HG03066 (cell line): ENCODE measurements around the gene PDXK.
A peak's percentile ranks its signal among the peaks of the same experiment; 100 is the strongest.
"Not testable (repeated sequence)": the region's sequence is repeated elsewhere in the genome, so short reads cannot be mapped to it uniquely, and the experiment has no call there.

Source experiments
- ATAC-seq: cut with Tn5 transposase; IDR thresholded peaks from one replicate; pipeline ENCODE4 v1.9.1; 2021; ENCODE audit warnings: low read depth; ENCODE audit not compliant: unreplicated experiment

PDXK gene

DNA sequence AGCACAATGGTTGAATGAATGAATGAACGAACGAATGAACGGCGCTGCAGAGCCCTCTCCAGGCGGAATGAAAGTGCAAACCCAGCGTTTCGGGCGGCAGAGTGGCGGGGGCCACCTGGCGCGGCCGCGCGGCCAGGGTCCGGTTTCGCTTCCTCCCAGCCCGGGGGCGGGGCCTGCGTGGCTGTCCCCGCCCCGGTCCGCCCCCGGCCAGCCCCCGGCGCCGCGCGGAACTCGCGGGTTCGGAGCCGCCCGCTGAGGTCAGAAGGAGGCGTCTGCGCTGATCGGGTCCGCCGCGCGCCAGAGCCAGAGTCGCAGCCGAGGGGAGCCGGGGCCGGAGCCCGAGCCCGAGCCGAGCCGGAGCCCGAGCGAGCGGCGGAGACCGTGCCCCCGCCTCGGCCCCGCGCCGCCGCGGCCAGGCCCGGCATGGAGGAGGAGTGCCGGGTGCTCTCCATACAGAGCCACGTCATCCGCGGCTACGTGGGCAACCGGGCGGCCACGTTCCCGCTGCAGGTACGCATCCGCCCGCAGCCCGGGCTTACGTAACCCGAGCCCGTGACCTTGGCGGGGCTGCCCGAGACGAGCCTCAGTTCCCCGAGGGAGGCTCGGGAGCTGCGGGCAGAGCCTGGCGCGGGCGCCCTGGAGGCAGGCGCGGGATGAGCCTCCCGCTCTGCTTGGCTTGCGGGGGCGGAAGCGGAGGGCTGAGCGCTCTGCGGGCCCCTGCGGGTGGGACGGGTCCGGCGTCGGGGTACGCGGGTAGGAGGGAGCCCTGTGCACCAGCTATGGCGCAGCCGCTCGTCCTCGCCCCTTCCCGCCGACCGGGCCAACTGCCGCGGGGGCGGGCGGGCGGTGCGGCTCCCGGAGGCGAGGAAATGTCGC, at the start of gene PDXK:
PDXK (plus strand) TSS at position 258 of the 876 bp plus-strand sequence; CDS start at position 424, 166 bp downstream.
- ATAC-seq, result peak; percentile 61

DNA sequence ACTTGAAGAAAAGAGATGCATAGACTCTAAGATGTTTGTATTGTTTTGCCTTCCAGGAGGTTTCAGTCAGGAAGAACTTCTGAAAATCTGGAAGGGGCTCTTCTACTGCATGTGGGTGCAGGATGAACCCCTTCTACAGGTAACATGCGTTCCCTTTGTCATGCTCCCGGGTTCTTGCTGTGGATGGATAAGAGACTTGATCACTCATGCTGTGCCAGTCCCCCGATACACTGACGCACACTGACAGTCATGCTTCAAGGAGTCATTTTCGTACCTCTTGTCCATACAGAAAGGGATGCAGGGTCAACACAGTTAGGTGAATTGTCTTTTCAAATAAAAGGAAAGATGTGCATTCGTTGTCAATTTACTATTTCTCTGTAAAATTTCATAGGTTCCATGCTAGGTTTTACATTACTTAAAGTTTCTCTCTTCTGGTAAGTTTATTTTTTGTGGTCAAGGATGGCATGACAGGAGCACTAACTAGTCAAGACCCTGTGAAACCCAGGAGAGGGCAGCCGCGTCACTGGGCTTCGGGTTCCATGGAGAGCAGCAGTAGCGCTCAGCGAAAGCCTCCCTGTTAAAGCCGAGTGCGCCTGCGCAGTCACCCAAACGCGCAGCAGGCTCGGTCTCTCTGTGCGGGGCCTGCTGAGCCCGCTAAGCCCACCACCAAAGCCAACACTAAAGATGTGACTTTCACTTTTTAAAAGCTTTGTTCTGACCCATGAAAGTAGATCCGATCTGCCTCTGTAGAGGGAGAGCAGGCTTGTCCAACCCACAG, 48.9 kb upstream of the PDXK start:
- no peak for ATAC-seq

DNA sequence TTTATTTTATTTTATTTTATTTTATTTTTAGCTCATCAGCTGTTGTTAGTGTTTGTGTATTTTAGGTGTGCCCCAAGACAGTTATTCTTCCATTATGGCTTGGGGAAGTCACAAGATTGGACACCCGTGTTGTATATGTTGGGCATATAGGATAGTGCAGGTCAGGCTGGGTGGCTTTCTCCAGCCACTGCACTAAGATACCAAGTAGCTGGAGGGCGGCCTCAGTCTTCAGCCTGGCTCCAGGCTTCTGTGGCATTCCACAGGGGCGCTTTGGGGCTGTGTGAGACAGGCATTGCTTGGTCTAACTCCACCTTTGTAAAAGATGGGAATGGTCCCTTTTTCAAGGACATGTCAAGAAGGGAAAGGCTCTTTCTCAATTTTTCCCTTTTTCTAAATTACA, 43.1 kb upstream of the PDXK start:
- ATAC-seq, result no peak

DNA sequence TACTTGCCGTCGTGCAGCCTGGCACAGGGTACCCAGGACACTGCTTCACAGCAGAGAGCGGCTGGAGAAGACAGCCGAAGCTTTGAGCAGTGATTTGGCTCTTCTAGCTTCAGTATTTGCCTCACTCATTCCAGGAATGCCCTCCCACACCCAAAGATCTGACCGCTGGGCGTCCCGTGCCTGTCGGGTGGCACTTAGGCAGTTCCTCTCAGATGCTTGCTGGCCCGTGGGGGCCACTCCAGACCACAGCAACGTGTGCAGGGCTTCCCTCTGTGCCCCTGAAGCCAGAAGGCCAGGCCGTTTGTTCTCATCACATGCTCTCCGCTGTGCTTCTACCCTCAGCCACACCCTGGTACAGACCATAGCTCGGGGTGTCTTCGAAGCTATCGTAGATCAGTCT, 42.5 kb upstream of the PDXK start:
- ATAC-seq, result no peak

DNA sequence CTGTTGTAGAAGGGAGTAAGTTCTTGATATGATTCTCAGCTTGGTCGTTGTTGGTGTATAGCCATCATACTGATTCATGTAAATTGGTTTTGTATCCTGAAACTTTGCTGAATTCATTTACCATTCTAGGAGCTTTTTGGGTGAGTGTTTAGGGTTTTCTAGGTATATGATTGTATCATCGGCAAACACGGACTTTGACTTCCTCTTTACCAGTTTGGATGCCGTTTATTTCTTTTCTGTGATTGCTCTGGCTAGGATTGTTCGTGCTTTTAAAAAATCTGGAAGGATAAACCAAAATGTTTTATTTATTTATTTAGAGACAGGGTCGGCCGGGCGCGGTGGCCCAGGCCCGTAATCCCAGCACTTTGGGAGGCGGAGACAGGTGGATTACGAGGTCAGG, 39.0 kb upstream of the PDXK start:
- ATAC-seq, result no peak

DNA sequence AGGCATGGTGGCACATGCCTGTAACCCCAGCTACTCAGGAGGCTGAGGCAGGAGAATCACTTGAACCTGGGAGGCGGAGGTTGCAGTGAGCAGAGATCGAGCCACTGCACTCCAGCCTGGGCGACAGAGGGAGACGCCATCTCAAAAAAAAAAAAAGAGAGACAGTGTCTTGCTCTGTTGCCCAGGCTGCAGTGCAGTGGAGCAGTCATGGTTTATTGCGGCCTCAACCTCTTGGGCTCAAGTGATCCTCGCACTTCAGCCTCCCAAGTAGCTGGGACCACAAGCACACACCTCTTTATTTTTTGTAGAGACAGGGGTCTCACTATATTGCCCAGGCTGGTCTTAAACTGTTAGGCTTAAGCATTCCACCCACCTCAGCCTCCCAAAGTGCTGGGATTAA, 38.5 kb upstream of the PDXK start:
- ATAC-seq, result not testable (repeated sequence)

DNA sequence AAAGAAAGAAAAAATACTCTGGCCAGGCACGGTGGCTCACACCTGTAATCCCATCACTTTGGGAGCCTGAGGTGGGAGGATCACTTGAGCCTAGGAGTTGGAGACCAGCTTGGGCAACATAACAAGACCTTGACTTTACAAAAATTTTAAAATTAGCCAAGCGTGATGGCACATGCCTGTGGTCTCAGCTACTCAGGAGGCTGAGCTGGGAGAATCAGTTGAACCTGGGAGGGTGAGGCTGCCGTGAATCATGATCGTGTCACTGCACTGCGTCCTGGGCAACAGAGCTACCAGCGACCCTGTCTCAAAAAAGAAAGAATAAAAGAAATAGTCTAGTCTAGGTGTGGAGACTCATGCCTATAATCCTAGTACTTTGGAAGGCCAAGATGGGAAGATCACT, 37.3 kb upstream of the PDXK start:
- no peak for ATAC-seq

DNA sequence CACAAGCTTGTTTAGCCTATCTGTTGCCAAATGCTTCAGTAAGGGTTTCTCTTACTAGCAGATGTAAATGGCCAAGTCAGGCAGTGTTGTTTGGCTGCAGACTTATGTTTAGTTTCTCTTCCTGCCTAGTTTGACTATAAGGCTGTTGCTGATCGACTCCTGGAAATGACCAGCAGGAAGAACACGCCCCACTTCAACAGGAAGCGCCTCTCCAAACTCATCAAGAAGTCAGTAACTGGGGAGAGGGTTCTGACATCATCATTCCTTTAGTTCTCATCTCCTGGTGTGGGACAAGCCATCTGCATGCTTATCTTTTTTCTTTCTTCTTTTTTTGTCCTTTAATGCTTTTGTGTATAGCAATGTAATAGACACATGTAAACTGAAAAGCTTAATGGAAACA, 34.5 kb upstream of the PDXK start:
- ATAC-seq, result no peak

DNA sequence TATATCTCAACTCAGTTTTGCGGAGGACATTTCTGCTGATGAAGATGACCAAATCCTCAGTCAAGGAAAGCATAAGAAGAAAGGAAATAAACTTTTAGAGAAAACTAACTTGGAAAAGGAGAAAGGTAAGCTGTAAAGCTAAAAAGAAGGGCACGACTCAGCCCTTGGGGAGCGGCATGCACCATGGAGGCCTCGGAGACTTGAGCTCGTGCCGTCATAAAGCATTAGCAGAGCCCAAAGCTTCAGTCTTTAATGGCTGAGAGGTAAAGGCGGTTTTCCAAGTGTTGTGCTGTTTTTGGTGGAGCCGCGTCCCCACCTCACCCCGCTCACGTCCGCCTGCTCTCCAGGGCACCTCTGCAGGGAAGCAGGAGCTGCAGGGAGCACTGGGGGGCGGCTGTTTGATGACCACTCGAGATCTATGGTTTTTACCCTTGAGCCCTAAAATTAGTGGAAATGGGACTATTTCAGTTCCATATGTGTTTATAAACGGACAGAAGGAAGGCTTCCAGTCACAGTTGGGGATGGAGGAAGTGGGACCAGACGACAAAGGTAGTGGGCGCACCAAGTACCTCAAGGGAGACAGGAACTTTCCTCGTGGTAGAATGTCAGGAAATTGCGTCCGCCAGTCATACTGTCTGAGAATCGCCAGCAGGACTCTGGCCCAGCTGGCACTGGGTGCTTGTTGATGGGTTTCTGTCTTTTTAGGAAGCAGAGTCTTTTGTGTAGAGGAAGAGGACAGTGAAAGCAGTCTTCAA, 31.9 kb upstream of the PDXK start:
- ATAC-seq, result no peak

DNA sequence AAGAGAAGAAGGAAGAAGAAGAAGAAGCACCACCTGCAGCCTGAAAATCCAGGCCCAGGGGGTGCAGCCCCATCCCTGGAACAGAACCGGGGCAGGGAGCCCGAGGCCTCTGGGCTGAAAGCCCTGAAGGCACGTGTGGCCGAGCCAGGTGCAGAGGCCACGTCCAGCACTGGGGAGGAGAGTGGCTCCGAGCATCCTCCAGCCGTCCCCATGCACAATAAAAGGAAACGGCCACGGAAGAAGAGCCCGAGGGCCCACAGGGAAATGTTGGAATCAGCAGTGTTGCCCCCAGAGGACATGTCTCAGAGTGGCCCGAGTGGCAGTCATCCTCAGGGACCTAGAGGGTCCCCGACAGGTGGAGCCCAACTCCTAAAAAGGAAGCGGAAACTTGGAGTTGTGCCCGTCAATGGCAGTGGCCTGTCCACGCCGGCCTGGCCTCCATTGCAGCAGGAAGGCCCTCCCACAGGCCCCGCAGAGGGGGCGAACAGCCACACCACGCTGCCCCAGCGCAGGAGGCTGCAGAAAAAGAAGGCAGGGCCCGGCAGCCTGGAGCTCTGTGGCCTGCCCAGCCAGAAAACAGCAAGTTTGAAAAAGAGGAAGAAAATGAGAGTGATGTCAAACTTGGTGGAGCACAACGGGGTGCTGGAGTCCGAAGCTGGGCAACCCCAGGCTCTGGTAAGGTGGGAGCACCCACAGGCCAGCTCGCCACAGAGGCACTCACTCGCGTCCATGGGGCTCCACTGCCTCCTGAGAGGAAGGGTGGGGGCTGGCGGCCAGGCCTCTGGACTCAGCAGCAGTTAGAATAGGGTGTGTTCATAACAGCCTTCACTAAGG, 31.1 kb upstream of the PDXK start:
- no peak for ATAC-seq

DNA sequence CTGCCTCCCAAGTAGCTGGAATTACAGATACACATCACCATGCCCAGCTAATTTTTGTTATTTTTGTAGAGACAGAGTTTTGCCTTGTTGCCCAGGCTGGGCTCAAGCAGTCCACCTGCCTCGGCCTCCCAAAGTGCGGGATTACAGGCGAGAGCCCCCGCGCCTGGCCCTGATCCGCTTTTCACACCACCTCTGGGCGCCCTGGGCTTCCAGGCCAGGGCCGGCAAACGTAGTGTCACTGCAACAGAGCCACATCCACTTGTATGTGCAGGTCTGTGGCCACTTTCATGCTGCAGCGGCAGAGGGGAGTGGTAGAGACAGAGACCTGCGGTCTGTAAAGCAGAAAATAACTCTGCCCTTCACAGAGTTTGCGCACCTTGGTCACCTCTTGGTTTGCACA, 30.0 kb upstream of the PDXK start:
- no peak for ATAC-seq

DNA sequence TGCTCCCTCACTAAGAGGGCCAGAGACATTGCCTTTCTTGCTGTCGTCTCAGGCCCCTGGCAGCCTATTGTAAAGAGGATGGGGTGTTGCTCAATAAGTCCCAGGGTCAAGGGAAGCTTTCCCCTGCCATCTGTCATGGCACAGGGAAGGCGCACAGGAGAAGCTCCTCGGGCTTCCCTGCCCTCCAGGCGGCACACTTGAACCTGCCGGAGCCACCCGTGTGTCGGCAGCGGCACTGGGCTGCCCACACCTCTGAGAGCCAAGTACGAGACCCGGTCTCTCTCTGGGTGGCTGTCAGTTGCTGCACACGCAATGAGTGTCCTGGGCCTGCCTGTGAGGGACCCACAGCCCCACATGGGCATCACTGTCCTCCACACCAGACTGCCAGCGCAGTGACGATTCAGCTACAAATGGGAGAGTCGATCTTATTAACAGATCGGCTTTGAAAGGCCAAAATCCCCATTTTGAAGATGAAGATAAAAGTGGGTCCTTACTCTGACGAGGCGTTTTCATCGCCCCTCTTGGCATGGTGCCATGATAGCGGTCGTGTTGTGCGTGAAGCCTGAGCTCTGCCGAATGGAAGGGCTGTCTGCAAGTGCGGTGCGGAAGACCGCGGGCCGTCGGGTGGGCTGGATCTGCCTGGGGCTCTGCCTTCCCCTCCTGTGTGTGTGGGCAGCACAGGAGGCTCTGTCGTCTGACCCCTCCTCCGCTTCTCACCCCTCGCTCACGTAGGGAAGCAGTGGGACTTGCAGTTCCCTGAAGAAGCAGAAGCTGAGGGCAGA, 29.2 kb upstream of the PDXK start:
- no peak for ATAC-seq

DNA sequence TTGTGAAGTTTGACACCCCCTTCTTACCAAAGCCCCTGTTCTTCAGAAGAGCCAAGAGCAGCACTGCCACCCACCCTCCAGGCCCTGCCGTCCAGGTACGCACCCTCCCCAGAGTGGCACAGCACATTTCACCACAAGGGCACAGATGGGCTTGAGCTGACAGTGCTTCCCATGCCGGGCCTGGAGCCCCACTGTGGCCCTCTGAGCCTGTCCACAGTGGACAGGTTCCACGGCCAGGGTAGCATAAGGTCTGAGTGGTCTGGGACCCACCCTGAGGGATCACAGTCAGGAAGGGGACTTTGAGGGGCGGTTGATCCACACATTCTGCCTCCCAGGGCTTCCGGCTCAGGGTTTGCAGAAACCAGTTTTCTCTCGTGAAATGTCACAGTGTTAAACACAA, 28.6 kb upstream of the PDXK start:
- ATAC-seq, result no peak

DNA sequence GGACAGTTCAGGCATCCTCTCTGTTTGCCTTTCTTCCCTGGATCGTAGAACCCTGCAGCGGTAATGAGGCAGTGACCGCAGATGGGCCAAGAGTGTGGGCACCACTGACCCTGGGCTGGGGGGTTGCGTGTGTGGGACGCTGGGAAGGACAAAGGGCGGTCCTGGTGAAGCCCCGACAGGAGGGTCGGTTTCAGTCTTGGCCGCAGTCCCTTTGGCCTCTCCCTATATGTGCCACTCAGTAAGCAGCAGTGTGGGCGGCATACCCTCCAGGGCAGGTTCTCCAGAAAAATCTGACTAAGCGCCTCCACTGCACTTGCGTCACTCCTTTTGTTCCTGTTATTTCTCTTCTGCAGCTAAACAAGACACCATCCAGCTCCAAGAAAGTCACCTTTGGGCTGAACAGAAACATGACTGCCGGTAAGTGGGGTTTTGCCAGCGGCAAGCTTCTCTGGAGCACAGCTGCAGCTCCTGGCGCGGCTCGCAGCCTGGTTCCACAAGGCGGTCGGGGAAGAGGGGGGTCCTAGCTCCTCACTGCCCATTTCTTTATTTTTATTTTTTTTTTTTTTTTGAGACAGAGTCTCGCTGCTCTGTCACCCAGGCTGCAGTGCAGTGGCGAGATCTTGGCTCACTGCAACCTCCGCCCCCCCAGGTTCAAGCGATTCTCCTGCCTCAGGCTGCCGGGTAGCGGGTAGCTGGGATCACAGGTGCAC, 27.7 kb upstream of the PDXK start:
- no peak for ATAC-seq

DNA sequence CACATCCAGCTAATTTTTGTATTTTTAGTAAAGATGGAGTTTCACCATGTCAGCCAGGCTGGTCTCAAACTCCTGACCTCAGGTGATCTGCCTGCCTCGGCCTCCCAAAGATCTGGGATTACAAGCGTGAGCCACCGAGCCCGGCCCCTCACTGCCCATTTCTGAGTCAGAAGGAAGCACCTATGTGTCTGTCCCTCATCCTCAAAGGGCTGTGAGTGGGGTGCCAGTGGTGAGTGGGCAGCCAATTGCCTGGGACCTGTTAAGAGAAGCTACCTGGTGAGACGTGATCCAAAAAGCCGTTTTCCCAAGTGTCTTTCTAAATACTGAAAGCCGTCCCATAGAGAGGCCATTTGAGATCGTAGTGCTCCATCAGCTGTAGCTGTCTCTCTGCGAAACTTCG, 27.1 kb upstream of the PDXK start:
- ATAC-seq, result no peak

DNA sequence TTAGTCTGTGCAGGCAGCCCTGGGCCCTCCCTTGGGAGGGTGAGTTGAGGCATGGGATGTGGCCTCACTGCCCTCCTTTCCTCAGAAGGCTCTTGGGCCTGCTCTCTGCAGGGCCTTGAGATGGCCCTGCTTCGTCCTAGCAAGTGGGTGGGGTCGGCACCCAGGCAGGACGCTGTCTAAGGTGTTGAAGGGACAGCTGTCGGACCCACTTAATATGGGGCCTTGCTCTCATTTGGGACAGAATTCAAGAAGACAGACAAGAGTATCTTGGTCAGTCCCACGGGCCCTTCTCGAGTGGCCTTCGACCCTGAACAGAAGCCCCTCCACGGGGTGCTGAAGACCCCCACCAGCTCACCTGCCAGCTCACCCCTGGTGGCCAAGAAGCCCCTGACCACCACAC, 26.0 kb upstream of the PDXK start:
- no peak for ATAC-seq

DNA sequence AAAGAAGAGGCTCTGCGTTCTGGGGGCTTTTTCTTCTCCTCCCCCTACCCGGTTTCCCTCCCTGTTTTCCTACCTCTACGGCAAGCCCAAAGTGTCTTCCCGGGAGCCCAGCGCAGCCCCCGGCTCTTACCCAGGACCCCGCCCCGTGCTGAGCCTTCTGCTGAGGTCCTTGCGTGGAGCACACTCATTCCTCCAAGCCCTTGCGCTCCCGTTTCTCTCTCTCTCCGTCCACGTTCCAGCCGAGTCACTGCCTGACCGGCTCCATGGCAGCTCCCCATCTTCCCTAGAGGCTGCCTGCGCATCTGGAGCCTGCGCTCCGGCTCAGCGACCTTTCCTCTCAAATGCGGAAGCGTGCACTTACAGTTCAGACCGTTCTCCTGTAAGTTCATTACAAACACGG, 24.9 kb upstream of the PDXK start:
- ATAC-seq, result no peak

DNA sequence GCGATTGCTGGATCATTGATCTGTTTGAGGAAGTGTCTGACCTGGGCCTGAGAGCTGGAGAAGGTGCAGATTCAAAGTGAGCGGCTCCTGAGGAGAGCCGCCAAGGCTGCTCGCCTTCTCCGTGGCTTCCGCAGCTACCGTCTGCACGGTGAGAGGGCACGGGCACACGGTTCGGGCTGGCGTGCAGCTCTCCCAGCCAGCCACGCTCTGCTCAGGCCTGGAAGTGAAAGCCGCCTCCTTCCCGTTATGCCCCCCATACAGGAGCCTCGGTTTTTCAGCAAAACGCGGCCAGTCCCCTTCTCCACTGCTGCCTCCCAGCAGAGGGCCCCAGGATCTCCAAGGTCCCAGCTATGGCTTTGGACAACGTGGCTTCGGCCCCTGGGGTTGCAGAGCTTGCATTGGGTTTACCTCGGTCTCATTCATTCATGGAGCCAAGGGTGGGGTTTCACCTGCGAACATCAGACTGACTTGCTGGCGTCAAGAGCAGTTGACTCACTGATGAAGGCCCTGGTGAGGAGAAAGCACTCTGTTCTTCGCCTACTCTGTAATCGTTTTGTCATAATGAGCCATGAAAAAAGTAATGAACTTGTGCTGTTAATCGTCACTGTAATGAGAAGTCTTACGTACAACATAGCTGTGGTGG, 24.4 kb upstream of the PDXK start:
- ATAC-seq, result no peak
